ENCODE data around the gene YWHAQ. TPM values are rescaled to one million over a fixed set of nuclear protein-coding genes. Genes with fewer than 3 reads are reported as not detected.
"Not testable (repeated sequence)": the region's sequence is repeated elsewhere in the genome, so short reads cannot be mapped to it uniquely, and the experiment has no call there.

The YWHAQ gene
- total RNA-seq, 1 donor from 2014 or later: 408 TPM

- H3K4me1 Mint-ChIP-seq (ENCODE audit: low read depth, unreplicated experiment): peaks cover 46% of the 10 kb centered on the region
- Histone ChIP-seq H3K79me2 (ENCODE audit: insufficient read depth, low read length) (peaks cover 81% of the 10 kb centered on the region), H3K9ac (ENCODE audit: low read length) (no peak overlapping the region), H2AFZ (ENCODE audit: low read depth, low read length) (no peak overlapping the region), H3K4me3 (ENCODE audit: insufficient read depth, low read depth, low read length) (peak overlapping the region; percentile 97), H3K36me3 (ENCODE audit: insufficient read depth, low read length) (peaks cover 32% of the 10 kb centered on the region), H3K4me2 (ENCODE audit: low read length) (peak overlapping the region; percentile 96), H4K20me1 (ENCODE audit: insufficient read depth, low read length) (peaks cover 79% of the 10 kb centered on the region), H3K27me3 (ENCODE audit: insufficient read depth, low read length) (no peaks in the 10 kb centered on the region), H3K27ac (ENCODE audit: low read depth, low read length) (no peak overlapping the region), H3K4me1 (ENCODE audit: insufficient read depth, low read length) (peaks cover 25% of the 10 kb centered on the region), H3K9me3 (ENCODE audit: insufficient read depth, low read depth, low read length) (no peaks in the 10 kb centered on the region)
- H3K9me3 Mint-ChIP-seq (ENCODE audit: unreplicated experiment): no peaks in the 10 kb centered on the region
- H3K27ac Mint-ChIP-seq (ENCODE audit: unreplicated experiment): peak overlapping the region; percentile 55
- TF ChIP-seq CTCF (IDR thresholded peaks at IDR 0.05; ENCODE audit: insufficient read depth, low read depth, low read length): no peak
- no peak for TF ChIP-seq EZH2 (IDR thresholded peaks at IDR 0.05; ENCODE audit: insufficient read depth, low read length)
- H3K36me3 Mint-ChIP-seq (ENCODE audit: low read depth, unreplicated experiment): peaks cover 21% of the 10 kb centered on the region
- H3K27me3 Mint-ChIP-seq (ENCODE audit: low read depth, unreplicated experiment): no peaks in the 10 kb centered on the region
- peak; percentile 53 for DNase-seq (ENCODE audit: low read depth)
- peak overlapping the region; percentile 97 for H3K4me3 Mint-ChIP-seq (ENCODE audit: unreplicated experiment)
- FAIRE-seq: no peak
Measured at GRCh38 chr2:9627310-9627709, 3.5 kb downstream of the YWHAQ start.

- no peak overlapping the region for H3K4me3 ChIP-seq (ENCODE audit: insufficient read depth, low read depth, low read length)
- DNase-seq (ENCODE audit: low read depth) (no peak), FAIRE-seq (no peak)
- H3K4me1 ChIP-seq (ENCODE audit: insufficient read depth, low read length): peaks cover 12% of the 10 kb centered on the region
- no peak for TF ChIP-seq EZH2 (IDR thresholded peaks at IDR 0.05; ENCODE audit: insufficient read depth, low read length)
- no peak for TF ChIP-seq CTCF (IDR thresholded peaks at IDR 0.05; ENCODE audit: insufficient read depth, low read depth, low read length)
- H3K4me3 Mint-ChIP-seq (ENCODE audit: unreplicated experiment): peak overlapping the region; percentile 64
- peaks cover 100% of the 10 kb centered on the region for H4K20me1 ChIP-seq (ENCODE audit: insufficient read depth, low read length)
- no peak overlapping the region for H2AFZ ChIP-seq (ENCODE audit: low read depth, low read length)
- no peaks in the 10 kb centered on the region for H3K27me3 Mint-ChIP-seq (ENCODE audit: low read depth, unreplicated experiment)
- no peak overlapping the region for H3K27ac ChIP-seq (ENCODE audit: low read depth, low read length)
- H3K79me2 ChIP-seq (ENCODE audit: insufficient read depth, low read length): peaks cover 100% of the 10 kb centered on the region
- H3K4me2 ChIP-seq (ENCODE audit: low read length): no peak overlapping the region
- H3K36me3 Mint-ChIP-seq (ENCODE audit: low read depth, unreplicated experiment): peaks cover 15% of the 10 kb centered on the region
- no peak overlapping the region for H3K9ac ChIP-seq (ENCODE audit: low read length)
- no peak overlapping the region for H3K27ac Mint-ChIP-seq (ENCODE audit: unreplicated experiment)
- peaks cover 27% of the 10 kb centered on the region for H3K36me3 ChIP-seq (ENCODE audit: insufficient read depth, low read length)
- H3K4me1 Mint-ChIP-seq (ENCODE audit: low read depth, unreplicated experiment): peaks cover 52% of the 10 kb centered on the region
- H3K9me3 ChIP-seq (ENCODE audit: insufficient read depth, low read depth, low read length): no peaks in the 10 kb centered on the region
- H3K27me3 ChIP-seq (ENCODE audit: insufficient read depth, low read length): no peaks in the 10 kb centered on the region
- H3K9me3 Mint-ChIP-seq (ENCODE audit: unreplicated experiment): no peaks in the 10 kb centered on the region
Measured at GRCh38 chr2:9623151-9623550, 7.6 kb downstream of the YWHAQ start.

GRCh38 chr2:9621655-9622054, 9.1 kb downstream of the YWHAQ start:
- Histone ChIP-seq H3K36me3 (ENCODE audit: insufficient read depth, low read length) (peaks cover 16% of the 10 kb centered on the region), H4K20me1 (ENCODE audit: insufficient read depth, low read length) (peaks cover 99% of the 10 kb centered on the region), H3K79me2 (ENCODE audit: insufficient read depth, low read length) (peaks cover 99% of the 10 kb centered on the region)
- not testable (repeated sequence) for H2AFZ ChIP-seq (ENCODE audit: low read depth, low read length); H3K4me3 Mint-ChIP-seq (ENCODE audit: unreplicated experiment); H3K9ac ChIP-seq (ENCODE audit: low read length); H3K4me2 ChIP-seq (ENCODE audit: low read length); H3K36me3 Mint-ChIP-seq (ENCODE audit: low read depth, unreplicated experiment); H3K27ac Mint-ChIP-seq (ENCODE audit: unreplicated experiment); H3K4me1 ChIP-seq (ENCODE audit: insufficient read depth, low read length); H3K27me3 ChIP-seq (ENCODE audit: insufficient read depth, low read length); H3K27me3 Mint-ChIP-seq (ENCODE audit: low read depth, unreplicated experiment); H3K9me3 Mint-ChIP-seq (ENCODE audit: unreplicated experiment); H3K27ac ChIP-seq (ENCODE audit: low read depth, low read length); FAIRE-seq; H3K9me3 ChIP-seq (ENCODE audit: insufficient read depth, low read depth, low read length); H3K4me3 ChIP-seq (ENCODE audit: insufficient read depth, low read depth, low read length); DNase-seq (ENCODE audit: low read depth)
- H3K4me1 Mint-ChIP-seq (ENCODE audit: low read depth, unreplicated experiment): peaks cover 38% of the 10 kb centered on the region

Data from astrocyte (in vitro differentiated cells and primary cell).